Tibial nerve (tissue), 4 donors: ENCODE measurements around the gene TLX1. TPM values are rescaled to one million over a fixed set of nuclear protein-coding genes. Genes with fewer than 3 reads are reported as not detected.

ENCODE experiments used
- DNase-seq, 2 donors: peaks; one replicate each; pipeline ENCODE4 v3.0.0-alpha.2; 2019; ENCODE audit warnings: low spot score in 2 of 2
- H3K27ac ChIP-seq, 4 donors: fragments of 200-600 bp; sonication (generic) in 3 of 4; one replicate each; pipeline ENCODE4 v1.5.1; 2017 to 2019; ENCODE audit warnings: mild to moderate bottlenecking in 1 of 4
- H3K27me3 ChIP-seq, 2 donors: fragments of 200-600 bp; sonication (generic) in 1 of 2; one replicate each; pipeline versions ENCODE4 v1.5.1 to v1.6.0; 2017 to 2019
- H3K36me3 ChIP-seq, 3 donors: fragments of 200-600 bp; sonication (generic); one replicate each; pipeline ENCODE4 v1.5.1; 2018 to 2019
- H3K4me1 ChIP-seq, 4 donors: fragments of 200-600 bp; sonication (generic) in 3 of 4; one replicate each; pipeline ENCODE4 v1.5.1; 2017 to 2019
- H3K4me3 ChIP-seq, 4 donors: fragments of 200-600 bp; sonication (generic) in 3 of 4; one replicate each; pipeline ENCODE4 v1.5.1; 2017 to 2019; ENCODE audit warnings: mild to moderate bottlenecking in 1 of 4, moderate library complexity in 1 of 4
- H3K9me3 ChIP-seq, 4 donors: fragments of 200-600 bp; sonication (generic) in 3 of 4; one replicate each; pipeline ENCODE4 v1.5.1; 2017 to 2019
- EP300 ChIP-seq, 2 donors: sonication (generic); formaldehyde crosslinking; IDR thresholded peaks; one replicate each; pipeline ENCODE4 v1.6.1; 2017; ENCODE audit warnings: antibody characterized with exemption in 2 of 2, mild to moderate bottlenecking in 1 of 2
- POLR2A ChIP-seq, 2 donors: fragments of 450-650 bp; IDR thresholded peaks; one replicate each; pipeline ENCODE4 v1.6.1; 2017; ENCODE audit warnings: antibody characterized with exemption in 2 of 2, mild to moderate bottlenecking in 2 of 2, moderate library complexity in 2 of 2
- WGBS, 2 donors: methylation state at CpG; one replicate each; pipeline ENCODE4 v1.1.5; 2018; 5-methylcytosine and 5-hydroxymethylcytosine counted together
- total RNA-seq, 4 donors: library from RNA; depleted of rRNA; stranded (reverse); fragments of >200 nt; gene quantifications; one replicate each; pipeline ENCODE4 v1.1.0, GENCODE V29; 2016
- TF ChIP-seq, protein P1 (sequence below), 5 experiments: fragments of 200-600 bp in 3 of 5; fragments of 450-650 bp in 2 of 5; sonication (generic) in 3 of 5; IDR thresholded peaks; one replicate each; pipeline ENCODE4 v1.5.1; 2016 to 2019; ENCODE audit warnings: antibody characterized with exemption in 5 of 5, mild to moderate bottlenecking in 3 of 5, moderate library complexity in 2 of 5

The TLX1 gene
- total RNA-seq, 4 donors from 2014 or later = not detected

DNA sequence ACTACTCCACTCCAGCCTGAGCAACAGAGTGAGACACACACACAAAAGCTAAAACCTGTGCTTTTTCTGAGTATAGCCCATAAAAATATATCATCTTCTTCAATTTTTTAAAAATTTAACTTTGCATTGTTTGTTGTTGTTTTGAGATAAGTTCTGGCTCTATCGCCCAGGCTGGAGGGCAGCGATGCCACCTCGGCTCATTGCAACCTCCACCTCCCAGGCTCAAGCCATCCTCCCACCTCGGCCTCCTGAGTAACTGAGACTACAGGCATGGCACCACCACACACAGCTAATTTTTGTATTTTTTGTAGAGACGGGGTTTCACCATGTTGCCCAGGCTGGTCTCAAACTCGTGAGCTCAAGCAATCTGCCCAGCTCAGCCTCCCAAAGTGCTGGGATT is 14.3 kb upstream of the TLX1 start:
- peaks cover 0 to 94% of the 10 kb centered on the region in 2 donors for H3K27me3 ChIP-seq

DNA sequence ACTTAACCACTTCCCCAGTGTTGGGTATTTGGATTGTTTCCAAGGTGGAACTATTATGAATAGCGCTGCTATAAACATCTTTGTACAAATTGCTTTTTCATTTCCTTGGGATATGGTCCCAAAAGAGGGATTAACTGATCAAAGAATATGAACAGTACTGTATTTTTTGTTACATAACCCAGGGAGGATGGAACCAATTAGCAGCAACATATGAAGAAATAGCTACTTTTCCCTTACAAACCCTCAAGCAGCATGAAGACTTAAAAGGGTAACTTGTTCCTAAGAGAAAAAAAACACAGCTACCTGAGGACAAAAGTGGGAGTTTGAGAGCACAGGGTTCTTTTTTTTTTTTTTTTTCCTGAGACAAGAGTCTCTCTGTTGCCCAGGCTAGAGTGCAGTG is 13.1 kb upstream of the TLX1 start:
- Histone ChIP-seq H3K36me3 (no peaks in the 10 kb centered on the region), H3K4me1 (peaks cover 0 to 19% (median 17%) of the 10 kb centered on the region in 4 donors), H3K27ac (no peak overlapping the region), H3K9me3 (no peaks in the 10 kb centered on the region), H3K27me3 (peaks cover 0 to 94% of the 10 kb centered on the region in 2 donors), H3K4me3 (no peak overlapping the region)
- TF ChIP-seq, protein P1, sequence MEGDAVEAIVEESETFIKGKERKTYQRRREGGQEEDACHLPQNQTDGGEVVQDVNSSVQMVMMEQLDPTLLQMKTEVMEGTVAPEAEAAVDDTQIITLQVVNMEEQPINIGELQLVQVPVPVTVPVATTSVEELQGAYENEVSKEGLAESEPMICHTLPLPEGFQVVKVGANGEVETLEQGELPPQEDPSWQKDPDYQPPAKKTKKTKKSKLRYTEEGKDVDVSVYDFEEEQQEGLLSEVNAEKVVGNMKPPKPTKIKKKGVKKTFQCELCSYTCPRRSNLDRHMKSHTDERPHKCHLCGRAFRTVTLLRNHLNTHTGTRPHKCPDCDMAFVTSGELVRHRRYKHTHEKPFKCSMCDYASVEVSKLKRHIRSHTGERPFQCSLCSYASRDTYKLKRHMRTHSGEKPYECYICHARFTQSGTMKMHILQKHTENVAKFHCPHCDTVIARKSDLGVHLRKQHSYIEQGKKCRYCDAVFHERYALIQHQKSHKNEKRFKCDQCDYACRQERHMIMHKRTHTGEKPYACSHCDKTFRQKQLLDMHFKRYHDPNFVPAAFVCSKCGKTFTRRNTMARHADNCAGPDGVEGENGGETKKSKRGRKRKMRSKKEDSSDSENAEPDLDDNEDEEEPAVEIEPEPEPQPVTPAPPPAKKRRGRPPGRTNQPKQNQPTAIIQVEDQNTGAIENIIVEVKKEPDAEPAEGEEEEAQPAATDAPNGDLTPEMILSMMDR (IDR thresholded peaks at IDR 0.05) = no peak
- TF ChIP-seq POLR2A (IDR thresholded peaks at IDR 0.05) = no peak
- DNase-seq = no peak
- 57 to 61% methylated on average over 1 of the region's 1 CpG for WGBS, 2 donors

More for the DNA sequence above, 14.3 kb upstream of the TLX1 start:
- 88 to 92% methylated on average over 6 of the region's 6 CpGs for WGBS, 2 donors
- Histone ChIP-seq H3K27ac (no peak overlapping the region), H3K36me3 (no peaks in the 10 kb centered on the region), H3K4me1 (peaks cover 0 to 11% (median 9%) of the 10 kb centered on the region in 4 donors), H3K9me3 (no peaks in the 10 kb centered on the region), H3K4me3 (no peak overlapping the region)
- no peak for TF ChIP-seq POLR2A (IDR thresholded peaks at IDR 0.05)
- TF ChIP-seq, protein P1 (IDR thresholded peaks at IDR 0.05) = no peak
- no peak for TF ChIP-seq EP300 (IDR thresholded peaks at IDR 0.05)
- no peak for DNase-seq

DNA sequence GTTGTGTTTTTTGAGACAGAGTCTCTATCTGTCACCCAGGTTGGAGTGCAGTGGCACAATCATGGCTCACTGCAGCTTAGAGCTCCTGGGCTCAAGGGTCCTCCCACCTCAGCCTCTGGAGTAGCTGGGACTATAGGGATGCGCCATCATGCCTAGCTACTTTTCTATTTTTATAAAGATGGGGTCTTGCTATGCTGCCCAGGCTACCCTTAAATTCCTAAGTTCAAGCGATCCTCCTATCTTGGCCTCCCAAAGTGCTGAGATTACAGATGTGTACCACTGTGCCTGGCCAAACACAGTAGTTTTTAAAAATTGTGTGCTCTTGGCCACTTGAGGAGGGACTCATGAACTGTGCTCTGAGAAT is 10.6 kb upstream of the TLX1 start:
- DNase-seq = no peak
- peaks cover 0 to 97% of the 10 kb centered on the region in 2 donors for H3K27me3 ChIP-seq
- WGBS, 2 donors = 90 to 100% methylated on average over 2 of the region's 2 CpGs

DNA sequence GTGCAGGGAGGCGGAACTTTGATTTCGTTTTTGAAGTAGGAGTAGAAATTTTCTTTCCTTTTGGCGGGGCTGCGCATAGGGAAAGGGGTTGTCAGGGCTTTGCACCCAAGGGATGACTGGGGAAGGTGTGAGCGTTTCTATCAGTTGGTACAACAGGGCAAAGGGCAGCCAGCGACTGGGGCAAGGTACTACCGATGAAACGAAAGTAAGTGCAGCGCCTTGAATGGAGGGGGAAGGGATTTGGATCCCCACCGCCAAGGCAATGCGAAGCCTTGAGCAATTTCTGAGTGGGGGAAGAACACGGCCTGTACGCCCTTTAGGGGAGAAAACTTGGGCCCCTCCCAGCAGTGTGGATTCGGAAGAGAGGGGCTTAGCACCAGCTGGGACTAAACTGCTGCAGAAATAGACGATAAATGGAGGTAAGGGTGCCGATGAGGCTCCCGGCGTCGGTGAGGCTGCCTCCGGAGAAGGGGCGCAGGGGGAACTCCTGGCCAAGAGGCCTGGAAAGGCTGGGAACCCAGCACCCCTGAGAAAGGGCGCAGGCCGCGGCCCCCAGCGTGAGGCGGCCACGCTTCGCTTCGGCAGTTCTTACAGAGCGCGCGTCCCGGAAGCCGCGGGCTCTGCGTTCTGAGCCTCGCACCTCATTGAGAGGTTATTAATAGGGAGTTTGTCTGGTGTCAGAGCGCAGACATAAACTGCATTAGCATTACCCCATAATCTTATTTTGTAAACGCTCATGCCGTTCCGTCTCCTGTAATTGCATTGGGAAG is 10.0 kb upstream of the TLX1 start:
- Histone ChIP-seq H3K9me3 (no peaks in the 10 kb centered on the region), H3K4me1 (peaks cover 0 to 27% (median 21%) of the 10 kb centered on the region in 4 donors), H3K27ac (no peak overlapping the region), H3K27me3 (peaks cover 0 to 97% of the 10 kb centered on the region in 2 donors), H3K36me3 (no peaks in the 10 kb centered on the region), H3K4me3 (peak overlapping the region; percentile 12 to 51 (median 50))
- DNase-seq = no peak
- TF ChIP-seq, protein P1 (IDR thresholded peaks at IDR 0.05) = no peak
- TF ChIP-seq EP300 (IDR thresholded peaks at IDR 0.05) (no peak), POLR2A (IDR thresholded peaks at IDR 0.05) (no peak)
- 9% methylated on average over 36 to 41 of the region's 41 CpGs for WGBS, 2 donors

More for the DNA sequence above, 10.6 kb upstream of the TLX1 start:
- peaks cover 0 to 27% (median 21%) of the 10 kb centered on the region in 4 donors for H3K4me1 ChIP-seq
- no peaks in the 10 kb centered on the region for H3K9me3 ChIP-seq
- no peaks in the 10 kb centered on the region for H3K36me3 ChIP-seq
- H3K27ac ChIP-seq = no peak overlapping the region
- TF ChIP-seq POLR2A (IDR thresholded peaks at IDR 0.05) (no peak), EP300 (IDR thresholded peaks at IDR 0.05) (no peak)
- TF ChIP-seq, protein P1 (IDR thresholded peaks at IDR 0.05) = no peak
- H3K4me3 ChIP-seq = peak overlapping the region in 3 of 4 donors; percentile 50 to 51 (median 50)

DNA sequence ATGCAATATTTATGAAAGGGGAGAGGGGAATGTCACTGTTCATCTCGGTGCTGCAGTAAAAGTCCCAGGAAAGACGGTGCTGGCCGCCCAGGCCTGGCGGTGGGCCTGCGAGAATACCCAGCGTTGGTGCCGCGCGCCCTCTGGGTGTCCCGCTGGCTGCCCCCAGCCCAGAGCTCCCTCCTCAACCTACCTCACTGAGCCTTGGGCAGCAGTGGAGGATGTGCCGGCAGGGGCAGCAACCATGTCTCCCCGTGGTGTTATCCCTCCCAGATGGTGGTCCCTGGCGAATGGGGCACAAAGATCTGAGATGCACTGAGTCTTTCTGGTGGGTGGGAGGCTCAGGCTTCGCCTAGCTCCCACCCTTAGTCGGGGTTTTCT is 9.5 kb upstream of the TLX1 start:
- WGBS, 2 donors = 7 to 9% methylated on average over 3 to 15 of the region's 15 CpGs

More for the DNA sequence above, 9.5 kb upstream of the TLX1 start:
- DNase-seq = no peak
- no peaks in the 10 kb centered on the region for H3K9me3 ChIP-seq
- H3K4me1 ChIP-seq = peaks cover 0 to 27% (median 21%) of the 10 kb centered on the region in 4 donors
- peaks cover 0 to 97% of the 10 kb centered on the region in 2 donors for H3K27me3 ChIP-seq
- no peak overlapping the region for H3K27ac ChIP-seq
- H3K4me3 ChIP-seq = peak overlapping the region in 3 of 4 donors; percentile 50 to 51 (median 50)
- H3K36me3 ChIP-seq = no peaks in the 10 kb centered on the region
- TF ChIP-seq POLR2A (IDR thresholded peaks at IDR 0.05) = no peak
- TF ChIP-seq EP300 (IDR thresholded peaks at IDR 0.05) = no peak
